Right lobe of liver (tissue), 6 donors: ENCODE results near the gene VSIG4. TPM values are rescaled to one million over a fixed set of nuclear protein-coding genes. Genes with fewer than 3 reads are reported as not detected.

Experiments used
- ATAC-seq, 4 donors: fragments of 200-7000 bp; cut with Tn5 transposase; one replicate each; pipeline ENCODE4 v1.9.1; 2020; ENCODE audit warnings: mild to moderate bottlenecking in 4 of 4, moderate library complexity in 4 of 4
- DNase-seq, 3 donors: peaks; one replicate each; pipeline ENCODE4 v3.0.0-alpha.2; 2020
- H3K27ac ChIP-seq, 3 donors: fragments of 200-600 bp; one replicate each; pipeline ENCODE4 v1.8.0; 2022
- H3K27me3 ChIP-seq, 2 donors: fragments of 200-600 bp; one replicate each; pipeline ENCODE4 v1.8.0; 2022
- H3K36me3 ChIP-seq, 4 donors: fragments of 200-600 bp; sonication (generic) in 1 of 4; one replicate each; pipeline versions ENCODE4 v1.5.1 to v1.8.0; 2017 to 2022; ENCODE audit warnings: control low read depth in 1 of 4
- H3K4me1 ChIP-seq, 4 donors: fragments of 200-600 bp; sonication (generic) in 1 of 4; one replicate each; pipeline versions ENCODE4 v1.5.1 to v1.8.0; 2017 to 2022; ENCODE audit warnings: control low read depth in 1 of 4
- H3K4me3 ChIP-seq, 3 donors: fragments of 200-600 bp; one replicate each; pipeline ENCODE4 v1.8.0; 2022
- H3K9me3 ChIP-seq, 4 donors: fragments of 200-600 bp; sonication (generic) in 1 of 4; one replicate each; pipeline versions ENCODE4 v1.5.1 to v1.8.0; 2017 to 2022; ENCODE audit warnings: control low read depth in 1 of 4
- CTCF ChIP-seq, 4 donors: fragments of 200-600 bp in 3 of 4; fragments of 450-650 bp in 1 of 4; IDR thresholded peaks; one replicate each; pipeline versions ENCODE4 v1.5.1 to v1.8.0; 2016 to 2022; ENCODE audit warnings: antibody characterized with exemption in 4 of 4, mild to moderate bottlenecking in 2 of 4
- POLR2A ChIP-seq: fragments of 450-650 bp; IDR thresholded peaks from one replicate; pipeline ENCODE4 v1.6.1; 2017; ENCODE audit warnings: antibody characterized with exemption, mild to moderate bottlenecking
- WGBS: methylation state at CpG from one replicate; pipeline ENCODE4 v1.1.6; 2018; ENCODE audit warnings: low coverage, low lambda C conversion rate; ENCODE audit not compliant: insufficient coverage; ENCODE audit errors: missing lambda C conversion rate; 5-methylcytosine and 5-hydroxymethylcytosine counted together
- intact Hi-C, 2 donors: fragments of 100-400 bp; cut with DNase I; formaldehyde crosslinking; loops; one replicate each; pipeline versions ENCODE4 v1.11.2 to v1.14.1; 2022
- total RNA-seq, 6 experiments: library from RNA; depleted of rRNA in 2 of 6; stranded (reverse); fragments of >200 nt in 2 of 6; fragmentation: NEBNext Ultra II Directional in 3 of 6; extraction: Animal tissue kit (Norgen Biotek cat#: 25700) in 3 of 6; gene quantifications; one replicate each; pipeline versions ENCODE4 v1.1.0 to v1.2.4, GENCODE V29; 2016 to 2023
- donor health status: DM: no; HTN: yes; CAD: no.
- donor health status: DM: no; HTN: no; CAD: no.
- donor health status: DM: no; HTN: no; CAD: no.
- donor health status: DM: no; HTN: yes; CAD: no.
- donor health status: DM: no; HTN: yes; CAD: no.

The VSIG4 gene
- total RNA-seq, 6 experiments from 2014 or later: 16.9 to 50.2 (median 31.4) TPM

- 17% methylated on average over 1 of the region's 1 CpG for WGBS
These were observed 10.3 kb upstream of the VSIG4 start for GRCh38 chrX:66050140-66050569.

GRCh38 chrX:66049056-66049455 lies 9.2 kb upstream of the VSIG4 start:
- Histone ChIP-seq H3K9me3 (no peaks in the 10 kb centered on the region), H3K4me3 (no peak overlapping the region), H3K4me1 (peaks cover 0 to 12% (median 0%) of the 10 kb centered on the region in 4 donors), H3K36me3 (no peaks in the 10 kb centered on the region), H3K27ac (no peak overlapping the region), H3K27me3 (no peaks in the 10 kb centered on the region)
- no peak for ATAC-seq
- TF ChIP-seq POLR2A (no peak), CTCF (IDR thresholded peaks at IDR 0.05) (no peak)
- 53% methylated on average over 2 of the region's 2 CpGs for WGBS
- intact Hi-C loops: no loop called here
- no peak for DNase-seq

More at GRCh38 chrX:66050140-66050569, 10.3 kb upstream of the VSIG4 start:
- Histone ChIP-seq H3K9me3 (no peaks in the 10 kb centered on the region), H3K4me3 (no peak overlapping the region), H3K27me3 (no peaks in the 10 kb centered on the region), H3K27ac (peak overlapping the region in 2 of 3 donors; percentile 24 to 27), H3K4me1 (peaks cover 0 to 12% (median 0%) of the 10 kb centered on the region in 4 donors), H3K36me3 (no peaks in the 10 kb centered on the region)
- TF ChIP-seq CTCF (IDR thresholded peaks at IDR 0.05) (no peak), POLR2A (no peak)
- ATAC-seq: peak; percentile 70 to 80 (median 75)
- no peak for DNase-seq
- intact Hi-C loops: no loop called here

- WGBS: 17% methylated on average over 2 of the region's 2 CpGs
- DNase-seq (no peak), ATAC-seq (peak in 2 of 4 donors; percentile 24 to 28)
These were observed 6.8 kb upstream of the VSIG4 start for GRCh38 chrX:66046612-66047235.

GRCh38 chrX:66045894-66046293 lies 6.0 kb upstream of the VSIG4 start:
- no peak for ATAC-seq

More at GRCh38 chrX:66046612-66047235, 6.8 kb upstream of the VSIG4 start:
- no peaks in the 10 kb centered on the region for H3K36me3 ChIP-seq
- H3K27me3 ChIP-seq: no peaks in the 10 kb centered on the region
- intact Hi-C loops: no loop called here
- H3K4me3 ChIP-seq: no peak overlapping the region
- TF ChIP-seq CTCF (IDR thresholded peaks at IDR 0.05) (no peak), POLR2A (no peak)
- H3K9me3 ChIP-seq: no peaks in the 10 kb centered on the region
- H3K4me1 ChIP-seq: peaks cover 0 to 12% (median 0%) of the 10 kb centered on the region in 4 donors
- no peak overlapping the region for H3K27ac ChIP-seq

More at GRCh38 chrX:66045894-66046293, 6.0 kb upstream of the VSIG4 start:
- TF ChIP-seq CTCF (IDR thresholded peaks at IDR 0.05) (no peak), POLR2A (no peak)
- intact Hi-C loops: no loop called here
- no peak overlapping the region for H3K27ac ChIP-seq
- H3K4me3 ChIP-seq: no peak overlapping the region
- no peak for DNase-seq
- no peaks in the 10 kb centered on the region for H3K36me3 ChIP-seq
- H3K9me3 ChIP-seq: no peaks in the 10 kb centered on the region
- peaks cover 0 to 12% (median 0%) of the 10 kb centered on the region in 4 donors for H3K4me1 ChIP-seq
- no peaks in the 10 kb centered on the region for H3K27me3 ChIP-seq
